H1 (cell line): ENCODE results near the gene ABHD15. TPM values are rescaled to one million over a fixed set of nuclear protein-coding genes. Genes with fewer than 3 reads are reported as not detected.

ENCODE experiments used
- CTCF ChIA-PET: fragments of 300-600 bp; sonication (Branson Sonifier 250); formaldehyde crosslinking; loops from one replicate; lab custom pipeline; 2021; ENCODE audit not compliant: partially characterized antibody; lab: Charles Lee
- POLR2A ChIA-PET: fragments of 300-600 bp; sonication (Branson Sonifier 250); formaldehyde crosslinking; loops from one replicate; lab custom pipeline; 2021; ENCODE audit warnings: inconsistent platforms; ENCODE audit not compliant: partially characterized antibody; lab: Charles Lee
- DNase-seq, 2 experiments: peaks; one replicate each; pipeline versions ENCODE4 v3.0.0 to v3.0.0-alpha.2; 2010 to 2022; ENCODE audit warnings: low spot score in 2 of 2, low read depth in 1 of 2, mixed read lengths in 1 of 2
- FAIRE-seq: peaks from 2 replicates; lab custom pipeline; 2011; peaks lifted over from hg19 to GRCh38; lab: Jason Lieb, UNC
- H2AFZ ChIP-seq: 2 replicates; pipeline ENCODE4 v1.8.1; 2012; ENCODE audit warnings: low read length, inconsistent platforms
- H2AK5ac ChIP-seq: 2 replicates; pipeline ENCODE4 v1.6.1; 2013; ENCODE audit warnings: low read depth, low read length
- H2BK120ac ChIP-seq: replicated peaks from 2 replicates; pipeline ENCODE3; 2013; ENCODE audit warnings: low read depth, low read length, inconsistent platforms
- H2BK12ac ChIP-seq: 2 replicates; pipeline ENCODE4 v1.6.1; 2013; ENCODE audit warnings: low read depth, low read length
- H2BK15ac ChIP-seq: 2 replicates; pipeline ENCODE4 v1.6.1; 2013; ENCODE audit warnings: low read length
- H2BK20ac ChIP-seq: 2 replicates; pipeline ENCODE4 v1.6.1; 2013; ENCODE audit warnings: low read length
- H2BK5ac ChIP-seq: 2 replicates; pipeline ENCODE4 v1.6.1; 2013; ENCODE audit warnings: low read depth, low read length
- H3K14ac ChIP-seq: 2 replicates; pipeline ENCODE4 v1.6.1; 2013; ENCODE audit warnings: inconsistent platforms; ENCODE audit not compliant: insufficient read length
- H3K18ac ChIP-seq: 2 replicates; pipeline ENCODE4 v1.6.1; 2013; ENCODE audit warnings: low read length; ENCODE audit errors: extremely low read depth
- H3K23ac ChIP-seq: 2 replicates; pipeline ENCODE4 v1.6.1; 2013; ENCODE audit warnings: inconsistent platforms; ENCODE audit not compliant: insufficient read length
- H3K23me2 ChIP-seq: 2 replicates; pipeline ENCODE4 v1.6.1; 2013; ENCODE audit warnings: low read depth, low read length
- H3K27ac ChIP-seq: 2 replicates; pipeline ENCODE4 v1.6.1; 2011; ENCODE audit warnings: low read depth, low read length, inconsistent platforms
- H3K27me3 ChIP-seq, 4 experiments: replicated peaks in 1 of 4; 1 replicate in 1 of 4; 2 replicates in 3 of 4; pipeline versions ENCODE4 v1.6.1 to v1.8.1; 2011 to 2013; ENCODE audit warnings: low read length in 3 of 4, mild to moderate bottlenecking in 3 of 4, inconsistent platforms in 2 of 4, mixed read lengths in 2 of 4, moderate library complexity in 1 of 4; ENCODE audit not compliant: control insufficient read depth in 3 of 4, insufficient read depth in 3 of 4; ENCODE audit errors: extremely low read depth in 1 of 4
- H3K36me3 ChIP-seq, 4 experiments: 2 replicates each; pipeline versions ENCODE4 v1.6.1 to v1.8.1; 2011 to 2013; ENCODE audit warnings: mild to moderate bottlenecking in 4 of 4, low read length in 3 of 4, moderate library complexity in 2 of 4, control low read depth in 1 of 4, inconsistent platforms in 1 of 4; ENCODE audit not compliant: insufficient read depth in 4 of 4, control insufficient read depth in 2 of 4
- H3K4ac ChIP-seq: replicated peaks from 2 replicates; pipeline ENCODE3; 2013; ENCODE audit warnings: low read length, low read depth, mixed read lengths, inconsistent platforms; ENCODE audit not compliant: insufficient read length
- H3K4me1 ChIP-seq, 4 experiments: replicated peaks in 1 of 4; 1 replicate in 1 of 4; 2 replicates in 3 of 4; pipeline versions ENCODE4 v1.6.1 to v1.8.1; 2011 to 2013; ENCODE audit warnings: low read length in 3 of 4, inconsistent platforms in 2 of 4, mixed read lengths in 1 of 4; ENCODE audit not compliant: insufficient read depth in 4 of 4, control insufficient read depth in 3 of 4
- H3K4me2 ChIP-seq, 2 experiments: 2 replicates each; pipeline versions ENCODE4 v1.6.1 to v1.8.1; 2011 to 2013; ENCODE audit warnings: low read depth in 2 of 2, low read length in 2 of 2, control low read depth in 1 of 2, inconsistent platforms in 1 of 2, mild to moderate bottlenecking in 1 of 2; ENCODE audit not compliant: insufficient read depth in 1 of 2
- H3K4me3 ChIP-seq, 4 experiments: fragments of 200-600, 300-600 bp in 1 of 4; sonication (generic), shearing (Covaris generic), sonication (Bioruptor Twin) in 1 of 4; 2 replicates each; pipeline versions ENCODE4 v1.5.1 to v1.8.1; 2011 to 2016; ENCODE audit warnings: low read length in 4 of 4, low read depth in 3 of 4, control low read depth in 2 of 4, inconsistent platforms in 2 of 4, mild to moderate bottlenecking in 2 of 4, mixed read lengths in 1 of 4, moderate library complexity in 1 of 4; ENCODE audit not compliant: insufficient read depth in 2 of 4; ENCODE audit errors: extremely low read depth in 1 of 4
- H3K56ac ChIP-seq: replicated peaks from 2 replicates; pipeline ENCODE3; 2013; ENCODE audit warnings: low read depth, mild to moderate bottlenecking, mixed read lengths, low read length, inconsistent platforms; ENCODE audit not compliant: insufficient read length
- H3K79me1 ChIP-seq: 2 replicates; pipeline ENCODE4 v1.6.1; 2013; ENCODE audit warnings: low read depth, low read length, control low read depth
- H3K79me2 ChIP-seq, 2 experiments: 2 replicates each; pipeline versions ENCODE4 v1.6.1 to v1.8.1; 2012 to 2013; ENCODE audit warnings: low read length in 2 of 2, mild to moderate bottlenecking in 2 of 2, inconsistent platforms in 1 of 2; ENCODE audit not compliant: insufficient read depth in 2 of 2, control insufficient read depth in 1 of 2
- H3K9ac ChIP-seq, 4 experiments: replicated peaks in 1 of 4; 1 replicate in 1 of 4; 2 replicates in 3 of 4; pipeline versions ENCODE4 v1.6.1 to v1.8.1; 2011 to 2013; ENCODE audit warnings: low read depth in 3 of 4, low read length in 3 of 4, control low read depth in 2 of 4, mild to moderate bottlenecking in 2 of 4, moderate library complexity in 2 of 4, inconsistent platforms in 1 of 4; ENCODE audit errors: extremely low read depth in 1 of 4
- H3K9me3 ChIP-seq, 2 experiments: 2 replicates each; pipeline versions ENCODE4 v1.6.1 to v1.8.1; 2012 to 2013; ENCODE audit warnings: mild to moderate bottlenecking in 2 of 2, moderate library complexity in 2 of 2, control low read depth in 1 of 2, inconsistent platforms in 1 of 2, low read depth in 1 of 2, low read length in 1 of 2, mixed read lengths in 1 of 2; ENCODE audit not compliant: insufficient read depth in 2 of 2
- H4K20me1 ChIP-seq, 2 experiments: replicated peaks in 1 of 2; 2 replicates each; pipeline versions ENCODE3 to v1.8.1; 2011 to 2013; ENCODE audit warnings: inconsistent platforms in 2 of 2, low read length in 2 of 2, mild to moderate bottlenecking in 1 of 2; ENCODE audit not compliant: insufficient read depth in 2 of 2, control insufficient read depth in 1 of 2
- H4K5ac ChIP-seq: 2 replicates; pipeline ENCODE4 v1.6.1; 2013; ENCODE audit warnings: low read length, low read depth, mixed read lengths, inconsistent platforms; ENCODE audit not compliant: insufficient read length
- H4K8ac ChIP-seq: 2 replicates; pipeline ENCODE4 v1.8.0; 2013; ENCODE audit warnings: mild to moderate bottlenecking, moderate library complexity, low read length, inconsistent platforms; ENCODE audit not compliant: insufficient read depth; ENCODE audit errors: extremely low read depth
- H4K91ac ChIP-seq: replicated peaks from 2 replicates; pipeline ENCODE3; 2013; ENCODE audit warnings: low read length, mixed read lengths, inconsistent platforms; ENCODE audit not compliant: insufficient read length
- CBX5 ChIP-seq: fragments of 300-800, 300-1000 bp; sonication (generic); IDR thresholded peaks from 2 replicates; pipeline ENCODE4 v1.7.1; 2016; ENCODE audit warnings: antibody characterized with exemption, low read length, low read depth
- CEBPB ChIP-seq: IDR thresholded peaks from 2 replicates; pipeline ENCODE4 v1.6.1; 2012; ENCODE audit warnings: low read depth, low read length
- CREB1 ChIP-seq: IDR thresholded peaks from 2 replicates; pipeline ENCODE4 v1.6.1; 2012; ENCODE audit warnings: inconsistent platforms
- CTBP2 ChIP-seq: IDR thresholded peaks from 2 replicates; pipeline ENCODE4 v1.7.0; 2011; ENCODE audit warnings: borderline replicate concordance, mild to moderate bottlenecking, moderate library complexity, mixed read lengths, low read length; ENCODE audit not compliant: insufficient read depth, insufficient read length
- EP300 ChIP-seq, 2 experiments: IDR thresholded peaks; 1 replicate in 1 of 2; 2 replicates in 1 of 2; pipeline ENCODE4 v1.6.1; 2011 to 2012; ENCODE audit warnings: low read depth in 2 of 2, low read length in 2 of 2, mild to moderate bottlenecking in 2 of 2, borderline replicate concordance in 1 of 2, inconsistent platforms in 1 of 2, moderate library complexity in 1 of 2
- HDAC6 ChIP-seq: IDR thresholded peaks from one replicate; pipeline ENCODE4 v1.7.1; 2012; ENCODE audit warnings: low read depth, mild to moderate bottlenecking, inconsistent platforms, low read length, moderate library complexity
- KDM5A ChIP-seq: fragments of 200-600 bp; IDR thresholded peaks from 2 replicates; pipeline ENCODE4 v1.7.1; 2012; ENCODE audit warnings: mild to moderate bottlenecking, low read length, inconsistent platforms, mixed read lengths
- MAFK ChIP-seq: IDR thresholded peaks from 2 replicates; pipeline ENCODE4 v1.6.1; 2012; ENCODE audit warnings: low read depth, mild to moderate bottlenecking, improper control_type of control experiment, low read length
- POU5F1 ChIP-seq: IDR thresholded peaks from 2 replicates; pipeline ENCODE4 v1.6.1; 2011; ENCODE audit warnings: low read depth, mild to moderate bottlenecking, low read length, moderate library complexity
- RXRA ChIP-seq: IDR thresholded peaks from 2 replicates; pipeline ENCODE4 v1.6.1; 2011; ENCODE audit warnings: low read depth, mild to moderate bottlenecking, low read length, moderate library complexity; ENCODE audit not compliant: insufficient read depth
- TBP ChIP-seq: IDR thresholded peaks from 2 replicates; pipeline ENCODE4 v1.6.1; 2011; ENCODE audit warnings: low read depth, low read length, improper control_type of control experiment
- USF2 ChIP-seq: IDR thresholded peaks from 2 replicates; pipeline ENCODE4 v1.6.1; 2011; ENCODE audit warnings: low read length, improper control_type of control experiment
- WGBS, 2 experiments: shearing (Covaris generic) in 1 of 2; methylation state at CpG; one replicate each; pipeline versions ENCODE4 v1.1.6 to v1.1.7; 2013 to 2015; ENCODE audit warnings: low lambda C conversion rate in 2 of 2, mixed read lengths in 2 of 2, inconsistent platforms in 1 of 2, low coverage in 1 of 2, missing lambda C conversion rate in 1 of 2; ENCODE audit not compliant: insufficient replicate concordance in 2 of 2, insufficient coverage in 1 of 2, insufficient read length in 1 of 2; ENCODE audit errors: extremely low coverage in 1 of 2, missing lambda C conversion rate in 1 of 2; 5-methylcytosine and 5-hydroxymethylcytosine counted together
- polyA plus RNA-seq, 7 experiments: library from polyadenylated mRNA; depleted of rRNA in 3 of 7; stranded (reverse) in 5 of 7; unstranded in 2 of 7; fragments of >200 nt in 5 of 7; fragments of 200-250 nt in 2 of 7; gene quantifications; 1 replicate in 5 of 7; 2 replicates in 1 of 7; 4 replicates in 1 of 7; pipeline versions ENCODE4 v1.2.1 to v1.2.3, GENCODE V29; 2011 to 2013; ENCODE audit warnings: missing spikeins in 2 of 7, mixed read lengths in 2 of 7
- total RNA-seq: library from RNA; stranded (reverse); fragmentation: NEBNext Ultra II Directional; extraction: Animal tissue kit (Norgen Biotek cat#: 25700); gene quantifications from 2 replicates; pipeline ENCODE4 v1.2.1, GENCODE V29; 2021
- TF ChIP-seq, protein P1 (sequence below): IDR thresholded peaks from 2 replicates; pipeline ENCODE4 v1.6.1; 2011; ENCODE audit warnings: low read depth, mild to moderate bottlenecking, low read length; ENCODE audit not compliant: insufficient read depth

The ABHD15 gene
- total and polyA plus RNA-seq, 2 of the 8 experiments (the other 6 are each of a cell fraction or from before 2014, with no cell fraction given): 0.88 to 1.7 TPM

DNA sequence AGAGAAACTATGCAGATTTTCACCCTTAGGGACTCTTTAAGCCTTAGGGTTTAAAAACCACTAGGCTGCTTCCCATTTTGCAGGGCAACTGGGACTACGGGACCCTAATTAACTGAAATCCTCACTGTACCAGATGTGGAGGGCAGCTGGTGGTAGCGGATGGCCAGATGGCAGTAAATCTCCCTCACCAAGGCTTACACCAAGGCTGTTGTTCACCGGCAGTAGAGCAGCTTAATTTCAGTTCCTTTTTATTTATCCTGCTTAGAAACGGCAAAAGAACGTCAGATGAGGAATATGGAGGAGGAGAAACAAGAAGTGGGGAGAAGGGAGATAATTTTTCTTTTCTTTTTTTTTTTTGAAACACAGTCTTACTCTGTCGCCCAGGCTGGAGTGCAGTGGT lies 6.5 kb downstream of the ABHD15 start:
- H3K4me1 ChIP-seq: peaks cover 0 to under 1% (median 0%) of the 10 kb centered on the region in 4 experiments; a peak in 1 of 7 replicates
- no peak overlapping the region for H2BK5ac ChIP-seq
- H2BK15ac ChIP-seq: no peak overlapping the region
- no peak overlapping the region for H3K4me3 ChIP-seq
- H3K79me2 ChIP-seq: no peaks in the 10 kb centered on the region
- no peaks in the 10 kb centered on the region for H4K20me1 ChIP-seq
- CTCF ChIA-PET: interaction anchor here (0.6 to 3.2 kb wide), 3 partner anchors 23 to 190 kb away, joined by 6 to 15 read pairs (median 10); no protein-coding TSS in a partner anchor
- no peak overlapping the region for H3K9ac ChIP-seq
- DNase-seq (peak in 1 of 2 experiments; percentile 19), FAIRE-seq (no peak)
- H3K14ac ChIP-seq: no peak overlapping the region
- WGBS, 2 experiments: 86% methylated on average over 6 of the region's 6 CpGs; no CpG with 5 or more reads in 1 of the 2 experiments
- no peak overlapping the region for H2BK12ac ChIP-seq
- H3K4ac ChIP-seq: no peak overlapping the region
- H3K56ac ChIP-seq: no peak overlapping the region
- no peak overlapping the region for H4K8ac ChIP-seq
- no peak overlapping the region for H2AK5ac ChIP-seq
- H4K91ac ChIP-seq: no peak overlapping the region
- H3K4me2 ChIP-seq: no peak overlapping the region
- no peak overlapping the region for H3K18ac ChIP-seq
- H2AFZ ChIP-seq: no peak overlapping the region
- no peak overlapping the region for H2BK120ac ChIP-seq
- peaks cover 0 to 12% (median 9%) of the 10 kb centered on the region in 4 experiments; a peak in 6 of 7 replicates for H3K27me3 ChIP-seq
- H3K23me2 ChIP-seq: no peaks in the 10 kb centered on the region
- H3K36me3 ChIP-seq: no peaks in the 10 kb centered on the region
- H4K5ac ChIP-seq: no peak overlapping the region
- H3K9me3 ChIP-seq: no peaks in the 10 kb centered on the region
- no peak overlapping the region for H2BK20ac ChIP-seq
- POLR2A ChIA-PET: interaction anchor here (0.6 kb wide), 1 partner anchor 806 kb away, joined by 5 read pairs; no protein-coding TSS in a partner anchor
- H3K23ac ChIP-seq: no peak overlapping the region
- no peak overlapping the region for H3K27ac ChIP-seq
- no peaks in the 10 kb centered on the region for H3K79me1 ChIP-seq
- TF ChIP-seq TBP (no peak), KDM5A (no peak), MAFK (no peak), HDAC6 (no peak), CREB1 (no peak), CEBPB (no peak), CBX5 (no peak), EP300 (IDR thresholded peaks at IDR 0.05; ENCODE audit: borderline replicate concordance in 1 of 2, low read depth in 2 of 2, low read length in 2 of 2) (no peak), USF2 (no peak), POU5F1 (no peak), RXRA (no peak), CTBP2 (no peak)
- TF ChIP-seq, protein P1, sequence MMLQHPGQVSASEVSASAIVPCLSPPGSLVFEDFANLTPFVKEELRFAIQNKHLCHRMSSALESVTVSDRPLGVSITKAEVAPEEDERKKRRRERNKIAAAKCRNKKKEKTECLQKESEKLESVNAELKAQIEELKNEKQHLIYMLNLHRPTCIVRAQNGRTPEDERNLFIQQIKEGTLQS: no peak
